Measurements from ENCODE around the gene ACRBP.

ACRBP gene

DNA sequence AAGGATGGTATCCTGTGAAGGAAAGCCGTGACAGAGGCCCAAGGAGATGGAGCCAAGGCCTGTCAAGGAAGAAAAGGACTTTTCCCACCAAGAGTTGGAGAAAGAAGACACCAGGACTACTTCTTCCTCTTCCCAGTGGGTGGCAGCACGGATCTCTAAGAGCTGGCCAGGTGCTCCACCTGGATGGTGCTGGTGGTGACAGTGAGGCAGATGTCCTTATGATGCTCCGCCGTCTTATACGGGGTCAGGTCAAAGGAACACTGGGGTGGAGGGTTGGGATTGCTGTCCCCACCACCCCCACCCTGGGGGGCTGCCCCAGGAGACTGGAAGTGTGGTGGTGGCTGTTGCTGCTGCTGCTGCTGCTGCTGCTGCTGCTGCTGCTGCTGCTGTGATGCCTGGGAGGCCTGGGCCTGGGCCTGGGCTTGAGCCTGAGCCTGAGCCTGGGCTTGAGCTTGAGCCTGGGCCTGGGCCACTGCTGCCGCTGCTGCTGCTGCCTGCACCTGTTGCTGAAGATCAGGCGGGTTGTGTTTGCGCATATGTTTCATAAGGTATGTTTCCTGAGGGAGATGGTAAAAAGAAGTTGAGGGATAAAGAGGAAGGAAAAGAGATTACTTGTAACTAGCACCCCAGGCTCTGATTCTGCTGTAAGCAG lies 20.5 kb upstream of the ACRBP start:
- DNase-seq (ENCODE audit: low read depth, low spot score): no peak
- in situ Hi-C loops (cut with HindIII; ENCODE audit: low sequenced_read_pairs): no loop called here
- TF ChIP-seq, protein P1, sequence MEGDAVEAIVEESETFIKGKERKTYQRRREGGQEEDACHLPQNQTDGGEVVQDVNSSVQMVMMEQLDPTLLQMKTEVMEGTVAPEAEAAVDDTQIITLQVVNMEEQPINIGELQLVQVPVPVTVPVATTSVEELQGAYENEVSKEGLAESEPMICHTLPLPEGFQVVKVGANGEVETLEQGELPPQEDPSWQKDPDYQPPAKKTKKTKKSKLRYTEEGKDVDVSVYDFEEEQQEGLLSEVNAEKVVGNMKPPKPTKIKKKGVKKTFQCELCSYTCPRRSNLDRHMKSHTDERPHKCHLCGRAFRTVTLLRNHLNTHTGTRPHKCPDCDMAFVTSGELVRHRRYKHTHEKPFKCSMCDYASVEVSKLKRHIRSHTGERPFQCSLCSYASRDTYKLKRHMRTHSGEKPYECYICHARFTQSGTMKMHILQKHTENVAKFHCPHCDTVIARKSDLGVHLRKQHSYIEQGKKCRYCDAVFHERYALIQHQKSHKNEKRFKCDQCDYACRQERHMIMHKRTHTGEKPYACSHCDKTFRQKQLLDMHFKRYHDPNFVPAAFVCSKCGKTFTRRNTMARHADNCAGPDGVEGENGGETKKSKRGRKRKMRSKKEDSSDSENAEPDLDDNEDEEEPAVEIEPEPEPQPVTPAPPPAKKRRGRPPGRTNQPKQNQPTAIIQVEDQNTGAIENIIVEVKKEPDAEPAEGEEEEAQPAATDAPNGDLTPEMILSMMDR (IDR thresholded peaks at IDR 0.05; ENCODE audit: low read depth, low read length): no peak
- H3K4me3 ChIP-seq (ENCODE audit: low read depth, low read length): no peak overlapping the region

DNA sequence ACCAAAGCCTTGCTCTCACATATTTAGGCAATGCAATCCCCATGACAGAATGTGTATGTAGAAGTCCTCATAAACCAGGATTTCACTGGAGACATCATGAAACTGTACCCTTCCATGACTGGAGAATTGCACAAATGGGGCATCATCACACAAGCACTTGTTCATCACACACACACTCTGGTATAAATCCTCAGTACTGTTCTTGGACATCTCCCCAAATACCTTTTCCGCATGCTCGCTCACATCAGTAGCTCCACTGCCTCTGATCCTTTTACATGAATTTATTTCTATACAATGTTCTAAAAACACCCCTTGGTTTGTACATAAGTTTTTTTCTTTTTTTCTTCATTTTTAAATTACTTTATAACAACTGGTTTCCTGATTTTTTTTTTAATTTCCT lies 19.0 kb upstream of the ACRBP start:
- TF ChIP-seq, protein P1 (IDR thresholded peaks at IDR 0.05; ENCODE audit: low read depth, low read length): no peak
- H3K4me3 ChIP-seq (ENCODE audit: low read depth, low read length): no peak overlapping the region
- in situ Hi-C loops (cut with HindIII; ENCODE audit: low sequenced_read_pairs): no loop called here
- DNase-seq (ENCODE audit: low read depth, low spot score): peak; percentile 16

DNA sequence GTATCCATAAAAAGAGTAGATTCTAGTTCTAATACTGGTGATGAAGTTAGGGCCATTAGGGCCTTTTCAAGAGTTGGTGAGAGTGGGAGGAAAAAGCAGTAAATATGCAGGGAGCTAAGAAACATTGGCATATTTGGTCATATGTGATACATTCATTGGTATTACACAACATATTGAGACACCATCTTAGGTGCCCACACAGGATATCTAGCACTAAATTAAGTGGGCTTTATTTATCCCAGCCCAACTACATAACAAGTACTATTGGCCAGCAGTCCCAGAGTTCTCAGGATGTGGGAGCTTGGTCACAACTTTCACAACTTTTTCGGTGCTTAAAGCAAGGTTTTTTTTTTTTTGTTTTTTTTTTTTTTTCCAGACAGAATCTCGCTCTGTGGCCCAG lies 17.7 kb upstream of the ACRBP start:
- DNase-seq (ENCODE audit: low read depth, low spot score): no peak
- TF ChIP-seq, protein P1 (IDR thresholded peaks at IDR 0.05; ENCODE audit: low read depth, low read length): no peak
- no peak overlapping the region for H3K4me3 ChIP-seq (ENCODE audit: low read depth, low read length)
- in situ Hi-C loops (cut with HindIII; ENCODE audit: low sequenced_read_pairs): no loop called here

DNA sequence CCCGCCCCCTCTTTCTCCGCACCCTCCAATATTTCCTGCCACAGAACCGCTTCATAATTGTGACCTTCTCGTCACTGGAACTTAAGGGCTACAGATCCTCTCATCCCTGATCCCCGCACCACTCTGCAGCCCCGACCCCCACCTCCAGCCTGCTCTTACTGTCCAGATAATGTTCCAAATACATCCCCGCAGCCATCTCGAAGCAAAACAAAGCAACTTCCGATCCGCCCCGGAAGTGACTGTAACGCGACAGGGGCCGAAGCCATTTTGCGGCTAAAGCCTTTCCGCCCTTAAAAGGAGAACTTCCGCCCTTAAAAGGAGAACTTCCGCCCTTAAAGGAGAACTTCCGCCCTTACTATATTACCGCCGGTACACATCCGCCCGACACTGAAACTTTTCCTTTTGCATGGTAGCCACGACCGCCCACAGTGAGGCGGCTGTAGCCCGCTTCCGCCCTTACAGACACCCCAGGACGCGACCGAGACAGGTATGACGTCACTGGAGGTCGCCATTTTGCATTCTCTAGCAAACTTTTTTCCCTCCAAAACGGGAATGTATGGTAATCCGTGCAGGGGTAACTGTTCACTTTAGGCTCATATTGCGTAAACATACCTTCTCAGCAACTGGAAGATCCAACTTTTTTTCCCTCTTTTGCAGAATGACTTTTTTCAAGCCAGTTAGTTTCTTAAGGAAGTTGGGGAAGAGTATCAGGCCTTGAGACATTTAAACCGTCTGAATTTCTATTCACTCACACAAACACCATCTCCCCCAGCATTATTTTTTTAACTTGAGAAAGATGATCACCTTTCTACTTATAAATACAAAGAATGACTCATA lies 15.9 kb upstream of the ACRBP start, which contains the start of gene ING4:
Gene ING4 (minus strand): TSS at position 214 of the 837 bp plus-strand sequence. CDS start 18 bp downstream, at position 196.
- in situ Hi-C loops (cut with HindIII; ENCODE audit: low sequenced_read_pairs): no loop called here
- H3K4me3 ChIP-seq (ENCODE audit: low read depth, low read length): peak within 1 kb of the TSS; percentile 96
- TF ChIP-seq, protein P1 (IDR thresholded peaks at IDR 0.05; ENCODE audit: low read depth, low read length): no peak
- DNase-seq (ENCODE audit: low read depth, low spot score): peak; percentile 100

DNA sequence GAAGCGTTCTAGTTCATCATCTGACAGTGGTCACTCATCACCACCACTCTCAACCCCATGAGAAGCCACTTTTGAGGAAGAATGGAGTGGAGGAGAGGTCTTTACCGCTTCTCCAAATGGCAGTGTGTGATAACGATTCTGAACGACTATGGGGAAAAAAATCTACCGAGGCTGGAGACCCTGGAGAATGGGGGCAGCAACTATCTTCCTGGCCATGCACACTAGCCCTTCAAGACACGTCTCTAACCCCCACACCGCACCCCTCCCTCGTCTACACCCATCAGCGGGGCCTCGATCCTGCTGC lies 15.3 kb upstream of the ACRBP start:
- TF ChIP-seq, protein P1 (IDR thresholded peaks at IDR 0.05; ENCODE audit: low read depth, low read length): no peak
- H3K4me3 ChIP-seq (ENCODE audit: low read depth, low read length): peak overlapping the region; percentile 96
- no peak for DNase-seq (ENCODE audit: low read depth, low spot score)
- in situ Hi-C loops (cut with HindIII; ENCODE audit: low sequenced_read_pairs): no loop called here

DNA sequence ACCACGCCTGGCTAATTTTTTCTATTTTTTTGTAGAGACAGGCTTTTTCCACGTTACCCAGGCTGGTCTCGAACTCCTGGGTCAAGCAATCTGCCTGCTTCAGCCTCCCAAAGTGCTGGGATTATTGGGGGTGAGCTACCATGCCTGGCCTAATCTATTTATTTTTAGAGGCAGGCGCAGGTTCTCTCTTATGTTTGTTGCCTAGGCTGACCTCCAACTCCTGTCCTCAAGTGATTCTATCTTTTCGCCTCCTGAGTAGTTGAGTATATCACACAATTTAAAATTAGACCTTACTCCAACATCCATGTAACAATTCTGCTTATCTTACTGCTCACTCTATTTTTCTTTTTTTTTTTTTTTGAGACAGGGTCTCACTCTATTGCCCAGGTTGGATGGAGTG lies 6.8 kb upstream of the ACRBP start:
- no peak overlapping the region for H3K4me3 ChIP-seq (ENCODE audit: low read depth, low read length)
- in situ Hi-C loops (cut with HindIII; ENCODE audit: low sequenced_read_pairs): no loop called here
- TF ChIP-seq, protein P1 (IDR thresholded peaks at IDR 0.05; ENCODE audit: low read depth, low read length): no peak
- DNase-seq (ENCODE audit: low read depth, low spot score): no peak
